ENCODE results near the gene DLG4.

DLG4 gene

DNA sequence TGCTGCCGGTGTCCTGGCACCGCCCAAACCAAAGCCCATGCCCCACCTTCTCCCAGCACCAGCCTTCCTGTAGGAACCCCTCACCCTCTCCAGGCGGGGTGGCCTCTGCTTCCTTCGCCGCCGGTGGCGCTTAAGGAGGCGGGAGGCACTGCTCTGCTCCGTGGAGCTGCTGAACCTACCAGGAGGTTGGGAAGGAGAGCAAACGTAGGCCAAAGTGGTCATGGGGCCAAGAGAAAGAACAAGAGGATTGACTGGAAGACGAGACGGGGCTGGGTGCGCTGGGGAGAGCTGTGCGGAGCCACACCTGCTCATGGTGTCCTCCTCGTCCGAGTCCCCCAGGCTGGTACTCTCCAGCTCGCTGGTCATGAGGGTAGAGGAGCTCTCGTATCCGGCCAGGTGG lies 9.9 kb upstream of the DLG4 start:
- DNase-seq (ENCODE audit: low read depth, low spot score): no peak

DNA sequence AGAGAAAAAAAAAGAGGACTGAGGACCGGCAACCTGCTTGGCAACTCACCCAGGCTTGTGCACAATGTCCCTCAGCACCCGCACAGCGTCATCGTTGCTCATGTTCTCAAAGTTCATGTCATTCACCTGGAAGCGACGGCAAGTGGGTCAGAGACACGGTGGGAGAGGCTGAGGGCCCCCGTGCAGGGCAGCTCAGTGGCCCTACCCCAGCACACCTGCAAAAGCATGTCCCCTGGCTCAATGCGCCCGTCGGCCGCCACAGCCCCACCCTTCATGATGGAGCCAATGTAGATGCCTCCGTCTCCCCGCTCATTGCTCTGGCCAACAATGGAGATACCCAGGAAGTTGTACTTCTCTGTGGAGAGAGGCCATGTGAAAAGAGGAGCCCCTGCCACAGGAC lies 9.3 kb upstream of the DLG4 start:
- DNase-seq (ENCODE audit: low read depth, low spot score): no peak

DNA sequence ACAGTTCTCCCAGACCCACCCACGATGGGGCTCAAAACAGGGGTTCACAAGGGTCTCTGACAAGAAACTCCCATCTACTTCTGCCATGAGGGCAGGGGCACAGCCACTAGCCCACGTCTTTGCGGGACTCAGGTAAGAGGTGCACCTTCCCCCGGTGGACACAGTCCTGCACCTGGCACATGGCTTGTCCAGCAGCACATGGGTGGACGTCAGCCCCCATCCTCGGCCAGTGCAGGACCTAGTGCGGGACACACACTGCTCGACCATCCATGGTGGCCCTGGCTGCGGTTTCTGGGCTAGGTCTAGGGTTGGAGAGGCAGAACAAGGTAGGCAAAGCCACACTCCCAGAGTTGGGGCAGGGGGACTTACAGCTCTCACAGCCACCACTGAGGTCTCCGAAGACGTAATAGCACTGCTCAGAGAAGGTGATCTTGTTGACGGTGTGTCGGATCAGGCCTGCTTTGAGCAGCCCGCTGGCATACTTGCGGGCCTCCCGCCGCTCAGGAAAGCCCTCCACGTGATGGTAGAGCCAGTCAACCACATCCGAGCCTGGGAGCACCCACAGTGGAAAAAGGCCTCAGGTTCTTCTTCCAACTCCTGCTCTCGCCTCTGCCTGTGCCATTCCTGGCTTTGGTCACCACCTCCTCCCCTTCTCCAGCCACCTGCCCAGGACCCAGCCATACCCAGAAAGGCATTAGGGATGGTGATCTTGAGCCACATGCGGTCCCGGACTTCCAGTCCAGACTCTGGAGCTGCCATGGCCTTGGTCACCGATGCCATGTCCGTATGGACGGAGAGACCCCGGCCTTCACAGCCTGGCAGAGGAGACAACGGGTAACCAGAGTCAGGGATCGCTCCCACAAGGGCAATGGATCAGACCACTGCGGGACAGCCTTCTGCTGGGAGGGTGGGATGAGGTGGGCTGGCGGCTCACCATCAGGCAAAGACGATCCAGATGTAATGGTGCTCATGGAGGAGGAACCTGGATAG lies 7.4 kb upstream of the DLG4 start:
- DNase-seq (ENCODE audit: low read depth, low spot score): no peak

DNA sequence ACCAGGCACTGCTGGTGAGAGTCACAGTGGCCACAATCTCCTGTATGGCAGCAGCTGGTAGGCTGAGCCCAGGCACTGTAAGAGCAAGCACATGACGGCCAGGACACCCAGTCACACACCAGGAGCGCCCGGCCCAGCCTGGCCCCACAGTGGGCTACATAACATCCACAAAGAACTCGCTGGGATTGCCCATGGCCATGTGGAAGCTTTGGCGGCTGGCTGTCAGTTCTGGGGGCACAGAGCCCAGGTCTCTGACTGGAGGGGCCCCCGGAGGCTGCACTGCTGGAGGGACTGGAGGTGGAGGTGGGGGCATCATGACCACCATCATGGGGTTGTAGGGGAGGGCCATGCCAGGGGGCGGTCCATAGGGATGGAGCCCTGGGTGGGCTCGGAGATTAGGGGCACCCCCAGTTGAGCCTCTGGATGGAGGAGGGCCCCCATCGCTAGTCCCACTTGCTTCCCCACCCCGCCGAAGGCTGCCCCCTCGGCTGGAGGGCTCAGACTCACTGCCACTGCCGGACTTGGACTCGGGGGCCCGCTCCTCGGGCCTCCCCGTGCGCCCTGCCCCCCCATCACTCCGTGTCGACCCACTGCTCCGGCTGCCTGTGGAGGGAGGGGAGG lies 6.2 kb upstream of the DLG4 start:
- DNase-seq (ENCODE audit: low read depth, low spot score): no peak

DNA sequence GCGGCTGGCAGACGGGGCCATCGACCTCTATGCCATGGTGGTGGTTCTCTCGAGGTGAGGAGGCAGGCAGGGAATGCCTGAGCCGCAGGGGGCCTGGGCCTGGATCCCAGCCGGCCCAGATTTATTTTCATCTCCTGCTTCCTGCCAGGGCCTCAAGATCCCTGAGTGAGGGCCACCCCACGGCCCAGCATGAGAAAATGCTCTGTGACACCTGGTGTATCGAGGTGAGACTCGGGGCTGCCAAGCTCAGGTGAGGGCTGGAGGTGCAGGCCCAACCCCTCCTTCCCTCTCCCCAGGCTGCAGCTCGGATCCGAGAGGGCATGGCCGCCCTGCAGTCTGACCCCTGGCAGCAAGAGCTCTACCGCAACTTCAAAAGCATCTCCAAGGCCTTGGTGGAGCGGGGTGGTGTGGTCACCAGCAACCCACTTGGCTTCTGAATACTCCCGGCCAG lies 5.0 kb upstream of the DLG4 start:
- no peak for DNase-seq (ENCODE audit: low read depth, low spot score)

DNA sequence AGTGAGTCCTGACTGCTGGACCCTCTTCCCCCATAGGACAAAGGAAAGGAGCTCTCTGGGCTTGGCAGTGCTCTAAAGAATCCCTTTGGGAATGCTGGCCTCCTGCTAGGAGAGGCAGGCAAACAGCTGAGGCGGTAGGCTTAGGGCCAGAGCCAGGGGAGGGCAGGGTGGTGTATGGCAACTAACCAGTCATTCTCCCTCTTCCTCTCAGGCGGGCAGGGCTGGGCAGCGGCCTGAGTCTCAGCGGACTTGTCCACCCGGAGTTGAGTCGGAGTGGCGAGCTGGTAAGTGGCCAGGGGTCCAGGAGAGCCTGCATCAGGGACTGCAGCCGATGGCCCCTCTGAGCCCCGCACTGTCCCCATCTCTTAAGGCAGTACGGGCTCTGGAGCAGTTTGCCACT lies 4.5 kb upstream of the DLG4 start:
- no peak for DNase-seq (ENCODE audit: low read depth, low spot score)

DNA sequence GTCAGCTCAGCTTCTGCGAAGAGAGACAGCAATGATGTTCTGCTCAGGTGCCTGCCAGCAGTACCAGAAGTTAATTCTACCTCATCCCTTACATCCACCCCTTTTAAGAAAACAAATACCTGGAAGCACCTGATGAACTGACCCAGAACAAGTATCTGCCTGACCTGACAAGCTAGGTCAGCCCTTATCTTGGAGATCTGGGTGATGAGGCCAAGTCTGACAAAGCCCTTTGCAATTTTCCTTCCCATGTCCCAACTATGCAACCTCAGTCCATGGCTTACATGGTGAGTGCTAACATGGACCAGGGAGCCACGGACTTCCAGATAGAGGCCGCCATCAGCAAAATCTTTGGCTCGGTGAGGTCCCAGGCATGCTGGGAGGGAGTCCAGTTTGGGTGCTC lies 3.7 kb upstream of the DLG4 start:
- DNase-seq (ENCODE audit: low read depth, low spot score): no peak

DNA sequence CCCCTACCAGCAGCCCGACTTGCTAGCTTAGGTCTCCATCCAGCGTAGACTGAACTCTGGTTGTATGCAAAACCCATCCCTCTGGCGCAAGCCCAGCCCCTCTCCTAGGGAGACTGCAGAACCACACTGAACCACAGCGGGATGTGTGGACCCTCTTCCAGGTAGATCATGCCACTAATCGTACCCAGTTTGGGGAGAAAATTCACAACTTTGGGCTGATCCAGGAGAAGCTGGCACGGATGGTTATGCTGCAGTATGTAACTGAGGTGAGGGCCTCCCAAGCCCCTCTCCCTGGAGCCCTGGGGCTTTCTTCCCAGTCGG lies 3.3 kb upstream of the DLG4 start:
- DNase-seq (ENCODE audit: low read depth, low spot score): no peak

DNA sequence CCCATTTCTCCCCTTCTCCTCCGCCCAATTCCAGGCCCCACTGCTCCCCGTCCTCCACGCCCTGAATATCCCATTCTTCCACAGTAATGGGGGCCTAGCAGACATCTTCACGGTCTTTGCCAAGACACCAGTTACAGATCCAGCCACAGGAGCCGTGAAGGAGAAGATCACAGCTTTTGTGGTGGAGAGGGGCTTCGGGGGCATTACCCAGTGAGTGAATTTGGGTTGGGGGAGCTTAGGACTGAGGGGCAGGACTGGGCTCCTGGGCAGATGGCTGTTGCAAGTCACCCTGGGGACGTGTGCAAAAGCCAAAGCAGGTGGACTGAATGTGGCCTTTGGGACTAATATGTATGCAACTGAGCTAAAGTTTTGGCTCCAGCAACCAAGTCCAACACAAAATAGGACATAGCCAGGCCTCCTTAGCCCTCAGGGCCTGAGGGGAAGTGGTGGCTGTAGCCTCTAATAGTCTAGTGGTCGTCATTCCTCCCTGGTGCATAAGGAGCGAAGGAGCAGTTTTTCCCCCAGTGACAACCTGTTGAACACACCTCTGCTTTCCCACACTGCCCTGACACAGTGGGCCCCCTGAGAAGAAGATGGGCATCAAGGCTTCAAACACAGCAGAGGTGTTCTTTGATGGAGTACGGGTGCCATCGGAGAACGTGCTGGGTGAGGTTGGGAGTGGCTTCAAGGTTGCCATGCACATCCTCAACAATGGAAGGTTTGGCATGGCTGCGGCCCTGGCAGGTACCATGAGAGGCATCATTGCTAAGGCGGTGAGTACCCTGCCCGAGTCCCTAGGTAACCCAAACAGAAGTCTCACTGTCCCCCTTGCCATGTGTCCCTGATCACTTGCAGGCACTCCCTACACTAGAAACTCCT lies 2.7 kb upstream of the DLG4 start:
- DNase-seq (ENCODE audit: low read depth, low spot score): no peak

DNA sequence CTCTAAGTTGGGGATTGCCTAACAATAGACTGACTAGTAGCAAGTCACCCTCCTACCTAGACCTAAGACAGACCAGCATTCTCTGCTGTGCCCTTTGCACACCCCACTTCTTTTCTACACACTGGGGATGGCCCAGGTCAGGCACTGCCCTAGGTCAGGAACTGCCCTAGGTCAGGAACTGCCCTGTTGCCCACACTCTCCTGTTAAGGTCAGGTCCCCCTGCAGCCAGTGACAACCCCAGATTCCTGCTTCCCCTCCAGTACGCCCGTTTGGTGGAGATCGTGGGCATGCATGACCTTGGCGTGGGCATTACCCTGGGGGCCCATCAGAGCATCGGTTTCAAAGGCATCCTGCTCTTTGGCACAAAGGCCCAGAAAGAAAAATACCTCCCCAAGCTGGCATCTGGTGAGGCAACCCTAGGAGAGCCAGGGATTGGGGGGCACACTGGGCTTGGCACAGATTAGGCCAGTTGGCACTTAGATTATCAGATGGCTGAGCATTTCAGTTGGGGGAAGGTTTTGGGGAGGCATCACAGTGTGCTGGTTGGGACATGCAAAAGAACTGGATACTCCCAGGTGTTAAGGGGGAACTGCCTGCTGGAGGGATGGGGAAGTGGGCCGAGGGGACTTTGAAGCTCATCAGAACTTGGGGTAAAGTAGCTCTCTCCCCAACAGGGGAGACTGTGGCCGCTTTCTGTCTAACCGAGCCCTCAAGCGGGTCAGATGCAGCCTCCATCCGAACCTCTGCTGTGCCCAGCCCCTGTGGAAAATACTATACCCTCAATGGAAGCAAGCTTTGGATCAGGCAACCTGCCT lies 1.8 kb upstream of the DLG4 start:
- DNase-seq (ENCODE audit: low read depth, low spot score): no peak

DNA sequence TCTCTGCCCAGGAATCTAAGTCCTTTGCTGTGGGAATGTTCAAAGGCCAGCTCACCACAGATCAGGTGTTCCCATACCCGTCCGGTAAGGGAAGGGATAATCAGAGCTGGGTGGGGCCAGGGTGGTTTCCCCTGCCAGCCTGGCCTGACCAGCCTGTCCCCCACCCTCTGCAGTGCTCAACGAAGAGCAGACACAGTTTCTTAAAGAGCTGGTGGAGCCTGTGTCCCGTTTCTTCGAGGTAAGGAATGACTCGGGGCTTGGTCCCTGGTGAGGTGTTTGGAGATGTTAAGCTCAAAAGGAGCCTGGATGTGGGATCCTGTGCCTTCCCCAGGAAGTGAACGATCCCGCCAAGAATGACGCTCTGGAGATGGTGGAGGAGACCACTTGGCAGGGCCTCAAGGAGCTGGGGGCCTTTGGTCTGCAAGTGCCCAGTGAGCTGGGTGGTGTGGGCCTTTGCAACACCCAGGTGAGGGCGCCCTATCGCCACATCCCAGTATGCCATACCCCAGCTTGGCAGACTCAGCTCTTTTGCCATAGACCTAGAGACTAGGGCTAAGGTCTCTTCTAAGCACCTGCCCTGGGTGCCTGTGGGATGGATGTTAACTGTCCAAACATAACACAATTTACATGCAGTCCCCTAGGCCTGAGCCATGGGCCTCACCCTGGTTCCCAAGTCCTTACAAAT lies 1.1 kb upstream of the DLG4 start:
- DNase-seq (ENCODE audit: low read depth, low spot score): no peak

DNA sequence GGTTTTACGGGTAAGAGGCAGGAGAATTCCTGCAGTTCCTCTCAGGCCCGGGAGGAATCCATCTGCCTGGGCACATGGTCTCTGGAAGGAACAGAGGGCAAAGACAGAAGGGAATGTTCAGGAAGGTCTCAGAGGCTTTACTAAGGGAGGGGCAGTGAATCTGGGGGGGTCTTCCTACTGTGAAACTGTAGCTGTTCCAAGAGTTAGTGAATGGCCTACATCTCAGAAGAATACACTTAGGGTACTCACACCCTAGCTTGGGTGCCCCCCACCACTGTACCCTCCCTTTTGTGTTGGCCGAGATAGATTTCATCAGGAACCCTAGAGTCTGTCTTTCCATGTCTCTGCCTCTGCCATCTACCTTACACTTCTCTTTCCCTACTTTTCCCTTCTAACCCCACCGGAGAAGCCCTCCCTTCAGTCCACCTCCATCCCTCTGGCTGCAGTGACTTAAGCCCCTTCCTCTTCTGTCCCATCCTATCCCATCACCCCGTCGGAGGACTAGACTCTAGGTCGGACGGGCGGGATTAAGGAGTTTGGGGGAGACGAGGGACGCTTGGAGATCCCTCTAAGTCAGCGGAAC lies 316 bp downstream of the DLG4 start:
- DNase-seq (ENCODE audit: low read depth, low spot score): no peak

DNA sequence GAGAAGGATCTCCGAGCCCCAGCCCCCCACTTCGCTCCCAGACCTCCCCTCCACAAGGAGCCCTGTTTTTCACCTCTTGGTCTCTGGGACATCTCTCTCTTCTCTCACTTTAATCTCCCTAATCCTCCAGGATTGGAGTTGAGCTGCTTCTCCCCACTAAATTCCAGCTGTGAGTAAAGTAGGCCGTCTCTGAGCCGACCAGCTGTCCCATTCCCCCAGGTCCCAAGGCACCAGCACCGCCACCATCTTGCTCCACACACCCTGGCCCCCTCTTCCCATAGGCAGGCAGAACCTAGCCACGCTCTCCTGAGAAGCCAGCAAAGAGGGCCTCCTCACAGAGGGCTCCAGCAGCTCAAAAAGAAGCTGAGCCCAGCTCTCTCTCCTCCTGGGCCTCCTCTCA lies 878 bp downstream of the DLG4 start:
- no peak for DNase-seq (ENCODE audit: low read depth, low spot score)

DNA sequence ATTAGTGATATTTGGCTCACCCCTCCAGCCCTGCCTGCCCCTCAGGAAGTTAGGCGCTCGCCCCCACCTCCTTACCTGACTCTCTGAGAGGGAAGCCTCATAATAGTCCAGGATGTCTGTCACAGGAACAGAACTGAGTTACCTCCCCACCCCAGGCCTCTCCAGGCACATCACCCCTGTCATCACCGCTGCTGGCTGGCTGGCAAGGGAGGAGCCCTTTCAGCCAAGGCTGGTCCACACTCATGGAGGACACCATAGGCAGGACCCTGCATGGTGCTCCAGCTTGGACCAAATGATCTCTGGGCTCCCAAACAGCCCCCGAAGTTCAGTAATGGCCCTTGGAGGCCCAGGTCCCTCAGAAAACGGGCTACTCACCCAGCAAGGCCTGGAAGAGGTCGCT lies 1.5 kb downstream of the DLG4 start:
- DNase-seq (ENCODE audit: low read depth, low spot score): no peak

DNA sequence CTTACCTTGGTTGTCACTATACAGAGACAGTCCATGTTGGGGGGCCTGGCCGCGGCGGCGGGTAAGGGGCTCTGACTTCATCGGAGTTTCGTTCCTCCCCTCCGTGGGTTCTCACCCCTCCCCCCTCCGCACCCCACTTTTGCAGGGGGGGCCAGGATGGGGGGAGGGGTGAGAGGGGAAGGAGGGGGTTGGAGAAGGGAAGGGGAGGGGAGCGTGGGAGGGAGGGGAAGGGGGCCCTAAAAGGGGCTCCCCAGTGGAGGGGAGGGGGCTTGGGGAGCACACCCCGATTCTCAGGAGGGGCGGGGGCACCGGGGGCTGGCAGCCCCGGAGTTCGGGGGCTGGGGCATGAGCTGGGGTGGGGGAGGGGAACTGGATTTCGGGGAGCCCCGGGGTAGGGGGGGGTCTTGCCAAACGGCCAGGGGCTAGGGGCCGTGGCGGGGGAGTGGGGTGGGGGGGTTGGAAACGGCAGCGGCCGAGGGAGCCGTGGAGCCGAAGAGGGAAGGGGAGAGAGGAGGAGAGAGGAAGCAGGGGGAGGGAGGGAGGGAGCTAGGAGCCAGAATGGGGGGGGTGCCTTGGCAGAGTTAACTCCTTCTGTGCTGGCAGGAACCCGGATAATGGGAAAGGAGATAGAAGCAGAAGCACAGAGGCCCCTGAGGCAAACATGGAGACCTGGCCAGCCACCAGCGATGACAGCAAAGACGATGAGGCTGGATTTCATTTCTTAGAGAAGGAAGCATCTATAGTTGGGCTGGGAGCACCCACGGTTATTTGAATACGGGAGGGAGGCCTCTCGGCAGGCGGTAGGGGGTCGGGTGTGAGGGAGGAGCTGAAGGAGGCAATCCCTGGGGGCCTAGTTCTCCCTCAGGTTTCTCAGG lies 2.3 kb downstream of the DLG4 start:
- no peak for DNase-seq (ENCODE audit: low read depth, low spot score)

DNA sequence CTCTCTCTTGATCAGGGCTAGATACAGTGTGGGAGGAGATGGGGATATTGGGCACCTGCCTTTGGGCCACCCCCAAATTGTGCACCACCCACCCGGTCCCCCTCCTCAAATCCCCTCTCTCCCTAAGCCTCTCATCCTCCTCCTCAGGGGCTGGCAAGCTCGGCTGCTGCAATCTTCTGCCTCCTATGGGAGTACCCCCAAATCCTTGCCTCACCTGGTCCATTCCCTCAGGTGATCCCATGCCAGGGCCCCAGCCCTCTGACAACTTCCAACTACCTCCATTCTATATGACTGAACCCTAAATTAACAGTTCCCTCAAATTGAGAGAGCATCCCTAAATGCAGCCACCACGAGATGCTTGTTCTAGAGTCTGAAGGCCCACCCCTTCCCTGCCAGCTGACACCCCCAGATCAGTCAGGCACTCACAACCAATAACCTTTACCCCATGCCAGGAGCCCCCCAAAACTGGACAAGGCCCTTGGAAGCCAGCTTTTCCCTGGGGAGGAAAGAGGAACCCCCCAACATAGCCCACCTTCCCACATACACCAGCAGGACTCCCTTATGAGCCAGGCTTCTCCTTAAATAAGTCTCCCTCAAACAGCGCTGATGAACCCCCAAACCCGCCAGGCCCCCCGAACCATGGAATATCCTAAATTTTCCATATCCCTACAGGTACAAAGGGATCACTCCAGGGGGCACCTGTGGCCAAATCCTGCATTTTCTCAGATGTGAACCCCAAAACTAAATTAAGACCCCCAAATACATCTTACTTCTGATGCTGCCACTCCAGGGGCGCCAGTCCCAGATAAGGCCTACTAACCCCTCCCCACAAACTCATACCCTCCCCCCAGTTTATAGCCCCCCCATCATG lies 3.2 kb downstream of the DLG4 start:
- no peak for DNase-seq (ENCODE audit: low read depth, low spot score)

DNA sequence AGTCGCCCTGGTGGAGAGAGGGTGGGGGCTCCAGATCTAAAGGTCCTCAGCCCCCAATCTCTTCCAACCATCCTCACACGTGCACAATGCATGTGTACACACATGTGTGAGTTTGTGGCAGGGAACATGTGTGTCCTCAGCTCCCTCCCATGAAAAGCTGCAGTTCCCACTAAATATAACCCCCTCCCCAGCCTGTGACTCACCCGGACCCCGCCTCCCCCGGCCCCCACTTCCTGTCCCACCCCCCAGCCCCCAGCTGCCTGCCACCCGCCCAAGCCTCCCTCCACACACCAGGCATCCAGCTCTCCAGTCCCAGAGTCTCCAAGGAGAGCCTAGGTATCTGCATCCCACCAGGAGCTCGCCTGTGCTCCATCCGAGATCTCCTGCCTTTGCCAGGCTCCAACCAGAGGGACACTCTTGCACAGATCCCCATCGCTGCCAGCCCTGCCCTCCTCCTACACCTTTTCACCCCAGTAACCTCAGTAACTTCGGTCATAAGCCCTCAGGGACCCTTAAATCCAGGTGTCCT lies 3.9 kb downstream of the DLG4 start:
- no peak for DNase-seq (ENCODE audit: low read depth, low spot score)

DNA sequence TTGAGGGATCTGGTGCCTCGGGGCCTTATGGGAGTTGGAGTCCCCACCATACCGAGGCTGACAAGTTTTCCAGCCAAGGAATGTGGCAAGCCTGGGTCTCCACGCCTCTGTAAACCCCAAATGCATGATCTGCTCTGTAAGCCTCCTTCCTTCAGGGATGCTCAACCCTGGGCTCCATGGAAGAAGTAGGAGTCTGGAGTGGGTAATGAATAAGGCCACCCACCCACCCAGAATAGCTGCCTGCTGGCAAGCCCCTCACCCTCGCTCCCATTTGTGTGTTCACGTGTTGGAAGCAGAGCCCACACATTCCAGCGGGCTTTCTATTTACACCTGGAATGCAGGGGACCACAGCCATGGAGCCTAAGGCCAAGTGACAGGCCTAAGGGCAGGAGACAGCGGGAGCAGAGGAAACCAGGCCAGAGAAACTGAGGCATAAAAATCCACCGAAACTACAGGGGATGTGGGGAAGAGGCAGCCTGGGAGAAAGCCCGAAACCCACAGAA lies 4.4 kb downstream of the DLG4 start:
- no peak for DNase-seq (ENCODE audit: low read depth, low spot score)
